GM15510 (cell line): Measurements from ENCODE around the gene OBSCN.
A peak's percentile ranks its signal among the peaks of the same experiment; 100 is the strongest.

Source experiments
- POLR2A ChIP-seq: IDR thresholded peaks from 3 replicates; pipeline ENCODE4 v1.6.1; 2011; ENCODE audit warnings: borderline replicate concordance; ENCODE audit not compliant: insufficient read length; ENCODE audit errors: extremely low read depth

OBSCN gene

GRCh38 chr1:228207851-228208821, at the start of gene OBSCN:
Gene OBSCN, plus strand, starts transcription at chr1:228208044. Its CDS starts 3,740 bp downstream, at chr1:228211784.
- no peak for TF ChIP-seq POLR2A

- TF ChIP-seq POLR2A, result no peak
These were observed 49.5 kb upstream of the OBSCN start for GRCh38 chr1:228158151-228159007.

DNA sequence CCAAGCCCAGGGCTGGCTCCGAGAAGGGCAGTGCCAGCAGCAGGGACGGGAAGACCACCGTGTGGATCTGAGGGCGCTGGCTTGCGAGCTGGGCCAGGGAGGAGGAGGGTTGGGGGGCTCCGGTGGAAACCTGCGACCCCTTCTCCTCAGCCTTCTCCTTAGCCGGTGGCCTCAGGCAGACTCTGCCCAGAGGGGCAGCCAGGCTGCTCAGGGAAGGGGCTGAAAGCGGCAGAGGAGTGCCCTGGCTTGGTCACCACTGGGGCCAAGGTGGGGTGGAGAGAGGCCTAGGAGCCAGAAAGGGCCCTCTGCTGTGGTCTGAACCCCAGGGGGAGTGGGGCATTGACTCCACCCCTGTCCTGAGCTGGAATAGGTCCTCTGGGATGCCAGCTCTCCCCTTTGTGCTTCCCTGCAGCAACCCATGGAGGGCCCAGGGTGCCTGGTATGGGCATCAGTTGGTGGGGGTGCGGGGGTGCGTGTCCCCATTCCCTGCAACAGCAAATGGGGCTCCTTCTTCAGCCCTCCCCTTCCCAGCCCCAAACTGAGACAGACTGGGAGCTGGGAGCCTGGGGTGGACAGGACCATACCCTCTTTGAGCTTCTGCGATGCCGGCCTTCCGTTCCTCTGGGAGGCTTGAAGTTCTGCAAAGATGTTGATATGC, 48.7 kb upstream of the OBSCN start:
- TF ChIP-seq POLR2A, result no peak

DNA sequence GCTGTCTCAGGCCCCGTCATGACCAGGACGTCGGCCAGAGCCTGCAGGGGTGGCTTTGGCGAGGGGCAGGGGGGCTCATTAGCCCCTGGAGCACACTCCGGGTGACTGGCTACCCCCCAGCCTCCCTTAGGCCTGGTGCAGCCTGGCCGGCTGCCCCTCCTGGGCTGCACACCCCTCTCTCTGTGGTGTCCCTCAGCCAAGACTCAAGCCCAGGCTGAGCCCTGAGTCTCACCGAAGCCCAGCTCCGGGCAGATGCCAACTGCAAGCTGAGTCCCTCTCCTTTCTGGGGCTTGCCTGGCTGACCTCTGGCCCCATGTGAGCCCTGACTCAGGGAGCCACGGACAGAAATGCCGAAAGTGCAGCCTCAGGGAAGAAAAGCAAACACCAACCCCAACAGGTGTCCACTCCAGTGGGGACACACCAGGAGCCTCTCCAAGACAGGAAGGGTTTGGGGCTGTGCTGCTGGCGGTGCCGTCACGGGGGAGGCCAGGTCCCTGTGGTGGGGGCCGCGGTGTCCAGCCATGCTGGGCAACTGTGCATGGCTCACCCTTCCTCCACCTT, 47.6 kb upstream of the OBSCN start:
- no peak for TF ChIP-seq POLR2A

- TF ChIP-seq POLR2A, result no peak
These were observed 46.5 kb upstream of the OBSCN start for GRCh38 chr1:228161362-228161761.

DNA sequence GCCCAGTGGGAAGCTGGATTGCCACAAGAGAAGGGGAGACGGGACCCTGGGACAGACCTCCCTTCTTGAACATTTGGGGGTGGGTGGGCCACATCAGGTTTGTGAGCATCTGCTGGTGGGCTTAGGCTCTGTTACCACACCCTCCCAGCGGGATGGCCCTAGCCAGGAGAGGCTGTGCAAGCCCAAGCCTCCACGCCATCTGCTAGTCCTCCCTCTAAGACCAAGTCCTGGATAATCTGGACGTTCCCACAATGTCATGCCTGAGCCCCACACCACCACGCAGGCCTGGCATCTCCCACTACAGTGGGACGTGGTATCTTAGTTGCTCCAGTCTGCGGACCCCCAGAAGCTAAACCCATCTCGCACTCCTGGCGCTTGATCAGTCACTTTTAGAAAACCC, 46.0 kb upstream of the OBSCN start:
- no peak for TF ChIP-seq POLR2A

- TF ChIP-seq POLR2A, result no peak
These were observed 45.4 kb upstream of the OBSCN start for GRCh38 chr1:228162286-228163006.

- TF ChIP-seq POLR2A, result no peak
These were observed 44.7 kb upstream of the OBSCN start for GRCh38 chr1:228163007-228163753.

DNA sequence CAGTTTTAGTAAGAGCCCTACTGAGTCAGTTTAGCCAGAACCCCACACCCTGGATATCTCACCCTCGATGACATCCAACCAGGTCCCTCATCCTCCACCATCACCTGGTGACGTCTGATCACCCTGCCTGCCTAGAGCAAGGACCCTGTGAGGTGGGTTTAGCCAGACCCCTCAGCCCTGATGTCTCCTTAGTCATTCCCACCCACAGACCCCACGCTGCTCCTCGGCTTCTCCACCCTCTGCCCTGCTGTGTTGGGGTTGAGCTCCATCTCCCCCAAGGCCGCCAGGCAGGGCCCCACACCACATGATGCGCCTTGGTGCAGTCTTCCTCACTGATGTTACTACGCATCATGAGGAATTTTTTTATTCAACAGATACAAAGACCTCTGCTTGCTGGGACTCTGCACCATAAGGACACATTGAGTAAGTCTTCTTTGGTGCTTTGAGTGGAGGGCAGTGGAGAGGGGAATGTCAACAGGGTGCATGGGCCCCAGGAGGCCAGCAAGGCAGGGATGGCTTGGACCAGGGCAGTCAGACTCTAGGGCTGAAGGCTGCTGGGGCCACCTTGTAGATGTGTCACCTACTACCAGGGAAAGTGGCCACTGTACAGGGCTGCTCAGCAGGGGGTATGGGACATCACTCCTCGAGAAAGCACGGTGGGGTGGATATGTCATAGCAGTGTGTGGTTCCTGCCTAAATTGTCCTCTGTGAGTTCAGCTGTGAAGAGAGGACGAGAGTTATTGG, 43.9 kb upstream of the OBSCN start:
- TF ChIP-seq POLR2A, result no peak

DNA sequence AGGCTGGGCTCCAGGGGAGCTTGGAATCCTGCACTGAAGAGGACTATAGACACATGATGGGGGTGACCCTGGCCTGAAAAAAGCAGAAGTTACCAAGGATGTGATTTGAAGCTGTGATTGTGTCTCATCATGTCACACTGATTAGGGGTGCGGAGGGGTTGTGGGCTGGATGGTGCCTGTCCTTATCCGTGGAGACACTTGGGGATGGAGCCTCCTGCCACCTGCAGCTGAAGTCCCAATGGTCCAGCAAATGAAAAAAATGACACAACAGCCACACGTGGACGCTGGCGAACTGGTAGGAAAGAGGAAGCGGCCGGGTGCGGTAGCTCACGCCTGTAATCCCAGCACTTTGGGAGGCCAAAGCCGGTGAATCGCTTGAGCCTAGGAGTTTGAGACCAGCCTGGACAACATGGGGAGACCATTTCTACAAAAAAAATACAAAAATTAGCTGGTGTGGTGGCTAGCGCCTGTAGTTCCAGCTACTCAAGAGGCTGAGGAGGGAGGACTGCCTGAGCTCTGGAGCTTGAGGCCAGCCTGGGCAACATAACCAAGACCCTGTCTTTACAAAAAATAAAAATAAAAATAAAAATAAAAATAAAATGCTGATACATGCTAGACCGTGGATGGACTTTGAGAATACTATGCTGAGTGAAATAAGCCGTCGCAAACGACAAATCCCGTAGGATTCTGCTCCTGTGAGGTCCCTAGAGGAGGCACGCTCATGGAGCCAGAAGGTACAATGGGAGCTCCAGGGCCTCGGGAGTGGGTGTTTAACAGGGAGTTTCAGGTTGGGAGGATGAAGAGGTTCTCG, 43.1 kb upstream of the OBSCN start:
- no peak for TF ChIP-seq POLR2A

DNA sequence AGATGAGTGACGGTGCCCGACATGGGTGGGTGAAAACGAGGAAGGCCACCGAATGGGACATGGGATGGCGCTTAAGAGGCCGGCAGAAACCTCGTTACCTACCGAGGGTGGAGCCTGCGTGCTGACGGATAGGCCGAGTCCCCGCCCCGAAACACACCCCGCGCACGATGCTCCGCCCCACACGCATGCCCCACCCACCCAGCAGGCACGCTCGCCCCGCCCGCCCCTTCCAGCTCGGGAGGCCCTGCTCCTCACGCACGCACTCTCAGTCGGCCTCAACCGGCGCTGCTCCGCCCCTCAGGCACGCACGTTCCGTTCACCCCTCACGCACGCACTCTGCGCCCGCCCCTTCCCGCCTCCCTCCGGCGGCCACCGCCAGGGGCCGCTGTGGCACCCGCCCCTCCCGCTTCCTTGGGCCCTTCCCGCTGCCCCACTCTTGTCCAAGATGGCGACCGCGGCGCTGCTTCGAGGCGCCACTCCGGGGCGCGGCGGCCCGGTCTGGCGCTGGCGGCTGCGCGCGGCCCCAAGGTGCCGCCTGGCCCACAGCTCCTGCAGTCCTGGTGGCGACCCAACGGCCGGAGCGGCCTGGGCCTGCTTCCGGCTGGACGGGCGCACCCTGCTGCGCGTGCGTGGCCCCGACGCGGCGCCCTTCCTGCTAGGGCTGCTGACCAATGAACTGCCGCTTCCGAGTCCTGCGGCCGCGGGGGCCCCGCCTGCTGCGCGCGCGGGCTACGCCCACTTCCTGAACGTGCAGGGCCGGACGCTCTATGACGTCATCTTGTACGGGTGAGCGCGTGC, 42.3 kb upstream of the OBSCN start, which contains the start of gene IBA57:
Gene IBA57 (plus strand): TSS at position 433 of the 798 bp plus-strand sequence. CDS start 13 bp downstream, at position 446.
- TF ChIP-seq POLR2A, result peak; percentile 91
